GM12878 (cell line): ENCODE data around the gene PIP4K2A. TPM values are rescaled to one million over a fixed set of nuclear protein-coding genes. Genes with fewer than 3 reads are reported as not detected.

Experiments
- BRCA1 ChIP-seq: IDR thresholded peaks from 2 replicates; pipeline ENCODE4 v1.6.1; 2011; ENCODE audit warnings: low read depth, low read length, improper control_type of control experiment
- CBFB ChIP-seq: IDR thresholded peaks from 2 replicates; pipeline ENCODE4 v1.6.1; 2016; ENCODE audit warnings: antibody characterized with exemption, low read depth
- CEBPB ChIP-seq, 2 experiments: fragments of 150-350 bp in 1 of 2; IDR thresholded peaks; 2 replicates each; pipeline ENCODE4 v1.6.1; 2012 to 2014; ENCODE audit warnings: low read depth in 2 of 2, low read length in 2 of 2, borderline replicate concordance in 1 of 2, inconsistent platforms in 1 of 2
- CHD2 ChIP-seq: IDR thresholded peaks from 2 replicates; pipeline ENCODE4 v1.6.1; 2011; ENCODE audit warnings: low read depth, low read length, improper control_type of control experiment, borderline replicate concordance
- EP300 ChIP-seq, 2 experiments: fragments of 150-350 bp in 1 of 2; IDR thresholded peaks; 2 replicates each; pipeline ENCODE4 v1.6.1; 2011 to 2012; ENCODE audit warnings: low read depth in 2 of 2, low read length in 2 of 2, borderline replicate concordance in 1 of 2, improper control_type of control experiment in 1 of 2, inconsistent platforms in 1 of 2; ENCODE audit not compliant: control insufficient read depth in 1 of 2
- ESRRA ChIP-seq: IDR thresholded peaks from 2 replicates; pipeline ENCODE4 v1.6.1; 2012; ENCODE audit warnings: mild to moderate bottlenecking, low read length, improper control_type of control experiment
- HDAC6 ChIP-seq: fragments of 200-600 bp; sonication (generic); IDR thresholded peaks from one replicate; pipeline ENCODE4 v1.8.0; 2017; ENCODE audit warnings: antibody characterized with exemption; ENCODE audit not compliant: unreplicated experiment
- IRF4 ChIP-seq: IDR thresholded peaks from 2 replicates; pipeline ENCODE4 v1.6.1; 2011; ENCODE audit warnings: low read depth, low read length
- NBN ChIP-seq: fragments of 450-650 bp; IDR thresholded peaks from 2 replicates; pipeline ENCODE4 v1.6.1; 2016
- NR2C1 ChIP-seq: fragments of 450-650 bp; IDR thresholded peaks from 2 replicates; pipeline ENCODE4 v1.6.1; 2017; ENCODE audit warnings: antibody characterized with exemption, mild to moderate bottlenecking, moderate library complexity
- POLR2A ChIP-seq: IDR thresholded peaks from 2 replicates; pipeline ENCODE4 v1.6.1; 2011; ENCODE audit warnings: low read depth, mild to moderate bottlenecking, low read length
- STAT3 ChIP-seq: IDR thresholded peaks from 2 replicates; pipeline ENCODE4 v1.6.1; 2011; ENCODE audit warnings: low read depth, low read length, improper control_type of control experiment
- polyA plus RNA-seq, 11 experiments: library from polyadenylated mRNA; depleted of rRNA in 4 of 11; unstranded in 6 of 11; stranded (reverse) in 5 of 11; fragments of >200 nt; fragmentation: Nextera tagmentation in 4 of 11; fragmentation: Illumina TruSeq in 1 of 11; extraction: Ambion mirVana in 4 of 11; extraction: Trizol in 1 of 11; gene quantifications; 1 replicate in 1 of 11; 2 replicates in 10 of 11; pipeline versions ENCODE4 v1.2.1 to v1.2.3, GENCODE V29; 2011 to 2016; ENCODE audit warnings: inconsistent platforms in 2 of 11, missing spikeins in 2 of 11, low read depth in 1 of 11
- total RNA-seq, 4 experiments: library from RNA; depleted of rRNA in 3 of 4; stranded (reverse); fragments of >200 nt in 3 of 4; fragmentation: Illumina TruSeq in 1 of 4; extraction: Trizol in 1 of 4; gene quantifications; 2 replicates each; pipeline versions ENCODE4 v1.2.1 to v1.2.3, GENCODE V29; 2013 to 2021
- TF ChIP-seq, protein P1 (sequence below): fragments of 450-650 bp; IDR thresholded peaks from 2 replicates; pipeline ENCODE4 v1.6.1; 2016; ENCODE audit warnings: mild to moderate bottlenecking, moderate library complexity, borderline replicate concordance
- TF ChIP-seq, protein P2 (sequence below), 3 experiments: IDR thresholded peaks in 2 of 3; conservative IDR thresholded peaks in 1 of 3; 2 replicates each; pipeline ENCODE4 v1.5.1; 2011; ENCODE audit warnings: low read depth in 3 of 3, low read length in 3 of 3, mild to moderate bottlenecking in 3 of 3, control low read depth in 2 of 3, moderate library complexity in 2 of 3, inconsistent platforms in 1 of 3, mixed read lengths in 1 of 3; ENCODE audit not compliant: control insufficient read depth in 2 of 3, insufficient read depth in 1 of 3; ENCODE audit errors: extremely low read depth in 1 of 3
- TF ChIP-seq, protein P3 (sequence below): fragments of 450-650 bp; formaldehyde crosslinking; IDR thresholded peaks from 2 replicates; pipeline ENCODE4 v1.5.0; 2022; ENCODE audit warnings: mild to moderate bottlenecking, missing genetic modification characterization
- TF ChIP-seq, protein P4 (sequence below): IDR thresholded peaks from 2 replicates; pipeline ENCODE4 v1.6.1; 2011; ENCODE audit warnings: borderline replicate concordance, low read depth, mild to moderate bottlenecking, moderate library complexity, mixed read lengths, low read length; ENCODE audit not compliant: insufficient read depth; ENCODE audit errors: extremely low read length

PIP4K2A gene
- total and polyA plus RNA-seq, 10 of the 15 experiments (the other 5 are each of a cell fraction or from before 2014, with no cell fraction given): 54.3 to 139 (median 84.4) TPM

DNA sequence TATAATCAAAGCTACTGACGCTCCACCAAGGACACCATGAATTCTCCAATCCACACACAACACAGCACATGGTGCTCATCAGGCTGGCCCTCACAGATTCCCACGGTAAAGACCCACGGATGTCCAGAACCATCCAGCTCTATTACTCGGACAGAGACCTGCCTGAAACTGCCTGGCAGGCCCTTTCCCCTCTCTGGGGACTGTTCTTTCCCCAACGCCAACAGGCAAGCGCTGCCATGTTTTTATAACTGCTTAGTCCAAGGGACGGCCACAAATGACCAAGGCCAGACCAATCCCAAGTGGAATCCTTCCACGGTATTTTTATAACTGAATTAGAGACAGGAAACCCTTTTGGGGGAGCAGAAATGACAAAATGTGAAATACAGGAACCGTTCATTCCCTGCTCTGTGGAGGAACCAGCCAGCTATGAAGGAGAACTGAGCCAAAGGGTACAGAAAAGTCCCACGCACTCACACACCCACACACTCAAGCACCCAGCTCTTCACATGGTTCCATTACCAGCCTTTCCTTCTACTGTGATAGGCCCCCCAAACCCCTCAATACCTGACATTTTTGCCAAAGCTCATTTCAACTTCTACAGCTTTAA lies 4.1 kb downstream of the PIP4K2A start (continued):
- TF ChIP-seq, protein P1, sequence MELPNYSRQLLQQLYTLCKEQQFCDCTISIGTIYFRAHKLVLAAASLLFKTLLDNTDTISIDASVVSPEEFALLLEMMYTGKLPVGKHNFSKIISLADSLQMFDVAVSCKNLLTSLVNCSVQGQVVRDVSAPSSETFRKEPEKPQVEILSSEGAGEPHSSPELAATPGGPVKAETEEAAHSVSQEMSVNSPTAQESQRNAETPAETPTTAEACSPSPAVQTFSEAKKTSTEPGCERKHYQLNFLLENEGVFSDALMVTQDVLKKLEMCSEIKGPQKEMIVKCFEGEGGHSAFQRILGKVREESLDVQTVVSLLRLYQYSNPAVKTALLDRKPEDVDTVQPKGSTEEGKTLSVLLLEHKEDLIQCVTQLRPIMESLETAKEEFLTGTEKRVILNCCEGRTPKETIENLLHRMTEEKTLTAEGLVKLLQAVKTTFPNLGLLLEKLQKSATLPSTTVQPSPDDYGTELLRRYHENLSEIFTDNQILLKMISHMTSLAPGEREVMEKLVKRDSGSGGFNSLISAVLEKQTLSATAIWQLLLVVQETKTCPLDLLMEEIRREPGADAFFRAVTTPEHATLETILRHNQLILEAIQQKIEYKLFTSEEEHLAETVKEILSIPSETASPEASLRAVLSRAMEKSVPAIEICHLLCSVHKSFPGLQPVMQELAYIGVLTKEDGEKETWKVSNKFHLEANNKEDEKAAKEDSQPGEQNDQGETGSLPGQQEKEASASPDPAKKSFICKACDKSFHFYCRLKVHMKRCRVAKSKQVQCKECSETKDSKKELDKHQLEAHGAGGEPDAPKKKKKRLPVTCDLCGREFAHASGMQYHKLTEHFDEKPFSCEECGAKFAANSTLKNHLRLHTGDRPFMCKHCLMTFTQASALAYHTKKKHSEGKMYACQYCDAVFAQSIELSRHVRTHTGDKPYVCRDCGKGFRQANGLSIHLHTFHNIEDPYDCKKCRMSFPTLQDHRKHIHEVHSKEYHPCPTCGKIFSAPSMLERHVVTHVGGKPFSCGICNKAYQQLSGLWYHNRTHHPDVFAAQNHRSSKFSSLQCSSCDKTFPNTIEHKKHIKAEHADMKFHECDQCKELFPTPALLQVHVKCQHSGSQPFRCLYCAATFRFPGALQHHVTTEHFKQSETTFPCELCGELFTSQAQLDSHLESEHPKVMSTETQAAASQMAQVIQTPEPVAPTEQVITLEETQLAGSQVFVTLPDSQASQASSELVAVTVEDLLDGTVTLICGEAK: no peak
- no peak for TF ChIP-seq BRCA1
- TF ChIP-seq, protein P2, sequence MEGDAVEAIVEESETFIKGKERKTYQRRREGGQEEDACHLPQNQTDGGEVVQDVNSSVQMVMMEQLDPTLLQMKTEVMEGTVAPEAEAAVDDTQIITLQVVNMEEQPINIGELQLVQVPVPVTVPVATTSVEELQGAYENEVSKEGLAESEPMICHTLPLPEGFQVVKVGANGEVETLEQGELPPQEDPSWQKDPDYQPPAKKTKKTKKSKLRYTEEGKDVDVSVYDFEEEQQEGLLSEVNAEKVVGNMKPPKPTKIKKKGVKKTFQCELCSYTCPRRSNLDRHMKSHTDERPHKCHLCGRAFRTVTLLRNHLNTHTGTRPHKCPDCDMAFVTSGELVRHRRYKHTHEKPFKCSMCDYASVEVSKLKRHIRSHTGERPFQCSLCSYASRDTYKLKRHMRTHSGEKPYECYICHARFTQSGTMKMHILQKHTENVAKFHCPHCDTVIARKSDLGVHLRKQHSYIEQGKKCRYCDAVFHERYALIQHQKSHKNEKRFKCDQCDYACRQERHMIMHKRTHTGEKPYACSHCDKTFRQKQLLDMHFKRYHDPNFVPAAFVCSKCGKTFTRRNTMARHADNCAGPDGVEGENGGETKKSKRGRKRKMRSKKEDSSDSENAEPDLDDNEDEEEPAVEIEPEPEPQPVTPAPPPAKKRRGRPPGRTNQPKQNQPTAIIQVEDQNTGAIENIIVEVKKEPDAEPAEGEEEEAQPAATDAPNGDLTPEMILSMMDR (IDR thresholded peaks at IDR 0.05 in 2 of 3, conservative IDR thresholded peaks at IDR 0.05 in 1 of 3; ENCODE audit: control insufficient read depth in 2 of 3, extremely low read depth in 1 of 3, insufficient read depth in 1 of 3, low read depth in 3 of 3, low read length in 3 of 3): no peak
- no peak for TF ChIP-seq HDAC6
- TF ChIP-seq CBFB: no peak
- TF ChIP-seq EP300 (IDR thresholded peaks at IDR 0.05; ENCODE audit: borderline replicate concordance in 1 of 2, control insufficient read depth in 1 of 2, low read depth in 2 of 2, low read length in 2 of 2): 0 out of 4 replicates have a peak, but pooled peaks have one; percentile 13 to 30
- no peak; the same call in 1 of the 2 replicates for TF ChIP-seq CHD2
- TF ChIP-seq STAT3: no peak
- no peak for TF ChIP-seq NR2C1
- TF ChIP-seq, protein P3, sequence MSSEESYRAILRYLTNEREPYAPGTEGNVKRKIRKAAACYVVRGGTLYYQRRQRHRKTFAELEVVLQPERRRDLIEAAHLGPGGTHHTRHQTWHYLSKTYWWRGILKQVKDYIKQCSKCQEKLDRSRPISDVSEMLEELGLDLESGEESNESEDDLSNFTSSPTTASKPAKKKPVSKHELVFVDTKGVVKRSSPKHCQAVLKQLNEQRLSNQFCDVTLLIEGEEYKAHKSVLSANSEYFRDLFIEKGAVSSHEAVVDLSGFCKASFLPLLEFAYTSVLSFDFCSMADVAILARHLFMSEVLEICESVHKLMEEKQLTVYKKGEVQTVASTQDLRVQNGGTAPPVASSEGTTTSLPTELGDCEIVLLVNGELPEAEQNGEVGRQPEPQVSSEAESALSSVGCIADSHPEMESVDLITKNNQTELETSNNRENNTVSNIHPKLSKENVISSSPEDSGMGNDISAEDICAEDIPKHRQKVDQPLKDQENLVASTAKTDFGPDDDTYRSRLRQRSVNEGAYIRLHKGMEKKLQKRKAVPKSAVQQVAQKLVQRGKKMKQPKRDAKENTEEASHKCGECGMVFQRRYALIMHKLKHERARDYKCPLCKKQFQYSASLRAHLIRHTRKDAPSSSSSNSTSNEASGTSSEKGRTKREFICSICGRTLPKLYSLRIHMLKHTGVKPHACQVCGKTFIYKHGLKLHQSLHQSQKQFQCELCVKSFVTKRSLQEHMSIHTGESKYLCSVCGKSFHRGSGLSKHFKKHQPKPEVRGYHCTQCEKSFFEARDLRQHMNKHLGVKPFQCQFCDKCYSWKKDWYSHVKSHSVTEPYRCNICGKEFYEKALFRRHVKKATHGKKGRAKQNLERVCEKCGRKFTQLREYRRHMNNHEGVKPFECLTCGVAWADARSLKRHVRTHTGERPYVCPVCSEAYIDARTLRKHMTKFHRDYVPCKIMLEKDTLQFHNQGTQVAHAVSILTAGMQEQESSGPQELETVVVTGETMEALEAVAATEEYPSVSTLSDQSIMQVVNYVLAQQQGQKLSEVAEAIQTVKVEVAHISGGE (CRISPR knock-in tag): no peak
- no peak for TF ChIP-seq NBN
- TF ChIP-seq IRF4: peak; percentile 63; the same call in 1 of the 2 replicates
- no peak for TF ChIP-seq POLR2A
- TF ChIP-seq CEBPB (IDR thresholded peaks at IDR 0.05; ENCODE audit: borderline replicate concordance in 1 of 2, low read depth in 2 of 2, low read length in 2 of 2): no peak
- TF ChIP-seq, protein P4, sequence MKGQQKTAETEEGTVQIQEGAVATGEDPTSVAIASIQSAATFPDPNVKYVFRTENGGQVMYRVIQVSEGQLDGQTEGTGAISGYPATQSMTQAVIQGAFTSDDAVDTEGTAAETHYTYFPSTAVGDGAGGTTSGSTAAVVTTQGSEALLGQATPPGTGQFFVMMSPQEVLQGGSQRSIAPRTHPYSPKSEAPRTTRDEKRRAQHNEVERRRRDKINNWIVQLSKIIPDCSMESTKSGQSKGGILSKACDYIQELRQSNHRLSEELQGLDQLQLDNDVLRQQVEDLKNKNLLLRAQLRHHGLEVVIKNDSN: no peak
- TF ChIP-seq ESRRA: no peak
